ENCODE results near the gene GRIN2C.

GRIN2C gene

GRCh38 chr17:74799097-74799496, 60.6 kb downstream of the GRIN2C start:
- no peak for DNase-seq (ENCODE audit: low spot score)

- no peak for DNase-seq (ENCODE audit: low spot score)
Observed at GRCh38 chr17:74798239-74798707, 61.4 kb downstream of the GRIN2C start.

- no peak for DNase-seq (ENCODE audit: low spot score)
Observed at GRCh38 chr17:74797824-74798223, 61.9 kb downstream of the GRIN2C start.

GRCh38 chr17:74796866-74797265, 62.8 kb downstream of the GRIN2C start:
- no peak for DNase-seq (ENCODE audit: low spot score)

- no peak for DNase-seq (ENCODE audit: low spot score)
Observed at GRCh38 chr17:74796211-74796610, 63.5 kb downstream of the GRIN2C start.

- DNase-seq (ENCODE audit: low spot score), result no peak
Observed at GRCh38 chr17:74795327-74796020, 64.2 kb downstream of the GRIN2C start.

- no peak for DNase-seq (ENCODE audit: low spot score)
Observed at GRCh38 chr17:74792586-74793105, 67.0 kb downstream of the GRIN2C start.

Measured in SW480 (cell line).